HEK293T (cell line): Measurements from ENCODE around the gene ATAT1.

Experiments
- ARNT ChIP-seq: fragments of 450-650 bp; IDR thresholded peaks from 2 replicates; pipeline ENCODE4 v1.6.1; 2017; ENCODE audit warnings: mild to moderate bottlenecking
- BHLHE40 ChIP-seq: fragments of 450-650 bp; IDR thresholded peaks from 2 replicates; pipeline ENCODE4 v1.6.1; 2016; ENCODE audit warnings: mild to moderate bottlenecking, moderate library complexity, borderline replicate concordance
- ELF4 ChIP-seq: fragments of 450-650 bp; IDR thresholded peaks from 2 replicates; pipeline ENCODE4 v1.6.1; 2017; ENCODE audit warnings: antibody characterized with exemption
- FOXA1 ChIP-seq: fragments of 450-650 bp; IDR thresholded peaks from 2 replicates; pipeline ENCODE4 v1.6.1; 2016; ENCODE audit warnings: mild to moderate bottlenecking
- FOXK2 ChIP-seq: fragments of 450-650 bp; IDR thresholded peaks from 2 replicates; pipeline ENCODE4 v1.6.1; 2016; ENCODE audit warnings: mild to moderate bottlenecking
- FOXM1 ChIP-seq: fragments of 450-650 bp; IDR thresholded peaks from 2 replicates; pipeline ENCODE4 v1.6.1; 2017; ENCODE audit warnings: mild to moderate bottlenecking, borderline replicate concordance
- LEF1 ChIP-seq: fragments of 450-650 bp; IDR thresholded peaks from 2 replicates; pipeline ENCODE4 v1.6.1; 2017; ENCODE audit warnings: mild to moderate bottlenecking, borderline replicate concordance
- NFRKB ChIP-seq: fragments of 450-650 bp; IDR thresholded peaks from 2 replicates; pipeline ENCODE4 v1.6.1; 2016; ENCODE audit warnings: mild to moderate bottlenecking, moderate library complexity
- PKNOX1 ChIP-seq: fragments of 450-650 bp; IDR thresholded peaks from 2 replicates; pipeline ENCODE4 v1.6.1; 2016
- SP1 ChIP-seq: fragments of 450-650 bp; IDR thresholded peaks from 2 replicates; pipeline ENCODE4 v1.6.1; 2017
- SUZ12 ChIP-seq: fragments of 450-650 bp; IDR thresholded peaks from 2 replicates; pipeline ENCODE4 v1.6.1; 2016; ENCODE audit warnings: mild to moderate bottlenecking
- TARDBP ChIP-seq: fragments of 450-650 bp; IDR thresholded peaks from 2 replicates; pipeline ENCODE4 v1.6.1; 2016

- TF ChIP-seq ARNT (no peak), FOXA1 (no peak), BHLHE40 (no peak), FOXK2 (no peak), SUZ12 (no peak), FOXM1 (no peak), NFRKB (no peak), TARDBP (no peak), SP1 (no peak), ELF4 (no peak), LEF1 (no peak), PKNOX1 (no peak)
These were observed 24.6 kb upstream of the ATAT1 start for GRCh38 chr6:30601815-30602641.
